IPS DF 4.7 (cell line): ENCODE results near the gene TMOD3.
A peak's percentile ranks its signal among the peaks of the same experiment; 100 is the strongest.

Experiments used
- DNase-seq: peaks from one replicate; pipeline ENCODE4 v3.0.0-alpha.2; 2013; ENCODE audit warnings: low spot score; ENCODE audit errors: extremely low read depth

Gene TMOD3

GRCh38 chr15:51828621-51829375 lies 655 bp upstream of the TMOD3 start:
- no peak for DNase-seq

- DNase-seq, result peak; percentile 9
Measured at GRCh38 chr15:51830276-51830806, 888 bp downstream of the TMOD3 start.

- no peak for DNase-seq
Measured at GRCh38 chr15:51833772-51834171, 4.3 kb downstream of the TMOD3 start.

GRCh38 chr15:51837792-51838251 lies 8.4 kb downstream of the TMOD3 start:
- DNase-seq, result no peak

- no peak for DNase-seq
Measured at GRCh38 chr15:51838270-51838669, 8.8 kb downstream of the TMOD3 start.

- DNase-seq, result no peak
Measured at GRCh38 chr15:51840692-51841091, 11.2 kb downstream of the TMOD3 start.

GRCh38 chr15:51841406-51842040 lies 12.1 kb downstream of the TMOD3 start:
- no peak for DNase-seq

GRCh38 chr15:51842265-51842664 lies 12.8 kb downstream of the TMOD3 start:
- no peak for DNase-seq

- DNase-seq, result no peak
Measured at GRCh38 chr15:51842852-51843737, 13.6 kb downstream of the TMOD3 start.

- DNase-seq, result no peak
Measured at GRCh38 chr15:51844747-51845426, 15.4 kb downstream of the TMOD3 start.

GRCh38 chr15:51846066-51846462 lies 16.6 kb downstream of the TMOD3 start:
- DNase-seq, result no peak

- DNase-seq, result no peak
Measured at GRCh38 chr15:51846463-51847230, 17.2 kb downstream of the TMOD3 start.

- DNase-seq, result no peak
Measured at GRCh38 chr15:51848811-51849210, 19.4 kb downstream of the TMOD3 start.

- DNase-seq, result no peak
Measured at GRCh38 chr15:51849860-51850259, 20.4 kb downstream of the TMOD3 start.

GRCh38 chr15:51853998-51854397 lies 24.5 kb downstream of the TMOD3 start:
- no peak for DNase-seq

GRCh38 chr15:51855612-51856011 lies 26.2 kb downstream of the TMOD3 start:
- no peak for DNase-seq

- no peak for DNase-seq
Measured at GRCh38 chr15:51856714-51857380, 27.4 kb downstream of the TMOD3 start.

GRCh38 chr15:51861557-51862359 lies 32.3 kb downstream of the TMOD3 start:
- DNase-seq, result no peak

- no peak for DNase-seq
Measured at GRCh38 chr15:51863131-51863530, 33.7 kb downstream of the TMOD3 start.
